GM18498 (cell line): ENCODE results near the gene PABPN1.
"Not testable (repeated sequence)": the region's sequence is repeated elsewhere in the genome, so short reads cannot be mapped to it uniquely, and the experiment has no call there.

Experiments used
- ATAC-seq: cut with Tn5 transposase; IDR thresholded peaks from one replicate; pipeline ENCODE4 v1.9.1; 2021; ENCODE audit warnings: mild to moderate bottlenecking, moderate library complexity; ENCODE audit not compliant: unreplicated experiment

Gene PABPN1

DNA sequence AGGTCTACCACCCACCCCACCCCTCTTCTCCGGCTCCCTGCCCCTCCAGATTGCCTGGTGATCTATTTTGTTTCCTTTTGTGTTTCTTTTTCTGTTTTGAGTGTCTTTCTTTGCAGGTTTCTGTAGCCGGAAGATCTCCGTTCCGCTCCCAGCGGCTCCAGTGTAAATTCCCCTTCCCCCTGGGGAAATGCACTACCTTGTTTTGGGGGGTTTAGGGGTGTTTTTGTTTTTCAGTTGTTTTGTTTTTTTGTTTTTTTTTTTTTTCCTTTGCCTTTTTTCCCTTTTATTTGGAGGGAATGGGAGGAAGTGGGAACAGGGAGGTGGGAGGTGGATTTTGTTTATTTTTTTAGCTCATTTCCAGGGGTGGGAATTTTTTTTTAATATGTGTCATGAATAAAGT lies 4.5 kb downstream of the PABPN1 start:
- ATAC-seq, result not testable (repeated sequence)

DNA sequence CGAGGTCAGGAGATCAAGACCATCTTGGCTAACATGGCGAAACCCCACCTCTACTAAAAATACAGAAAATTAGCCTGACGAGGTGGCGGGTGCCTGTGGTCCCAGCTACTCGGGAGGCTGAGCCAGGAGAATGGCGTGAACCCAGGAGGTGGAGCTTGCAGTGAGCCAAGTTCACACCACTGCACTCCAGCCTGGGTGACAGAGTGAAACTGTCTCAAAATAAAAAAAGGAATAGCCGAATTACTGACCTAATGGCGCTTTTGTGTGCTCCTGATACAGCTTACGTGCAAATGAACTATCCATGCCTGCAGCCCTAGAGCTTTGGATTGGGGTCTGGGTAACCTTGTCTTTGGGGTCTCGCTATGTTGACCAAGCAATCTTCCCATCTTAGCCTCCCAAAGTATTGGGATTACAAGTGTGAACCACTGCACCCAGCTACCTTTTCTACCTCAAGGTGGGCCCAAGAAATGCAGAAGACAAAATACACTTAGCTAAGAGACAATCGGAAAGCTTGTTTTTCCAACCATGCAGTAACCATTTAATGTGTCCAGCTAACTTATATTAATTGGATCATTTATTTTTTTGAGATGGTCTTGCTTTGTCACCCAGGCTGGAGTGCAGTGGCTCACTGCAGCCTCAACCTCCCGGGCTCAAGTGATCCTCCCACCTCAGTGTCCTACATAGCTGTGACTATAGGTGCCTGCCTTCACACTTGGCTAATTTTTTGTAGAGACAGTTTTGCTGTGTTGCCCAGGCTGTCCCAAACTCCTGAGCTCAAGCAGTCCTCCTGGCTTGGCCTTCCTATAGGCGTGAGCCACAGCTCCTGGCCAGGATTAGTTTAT lies 5.5 kb downstream of the PABPN1 start:
- no peak for ATAC-seq

DNA sequence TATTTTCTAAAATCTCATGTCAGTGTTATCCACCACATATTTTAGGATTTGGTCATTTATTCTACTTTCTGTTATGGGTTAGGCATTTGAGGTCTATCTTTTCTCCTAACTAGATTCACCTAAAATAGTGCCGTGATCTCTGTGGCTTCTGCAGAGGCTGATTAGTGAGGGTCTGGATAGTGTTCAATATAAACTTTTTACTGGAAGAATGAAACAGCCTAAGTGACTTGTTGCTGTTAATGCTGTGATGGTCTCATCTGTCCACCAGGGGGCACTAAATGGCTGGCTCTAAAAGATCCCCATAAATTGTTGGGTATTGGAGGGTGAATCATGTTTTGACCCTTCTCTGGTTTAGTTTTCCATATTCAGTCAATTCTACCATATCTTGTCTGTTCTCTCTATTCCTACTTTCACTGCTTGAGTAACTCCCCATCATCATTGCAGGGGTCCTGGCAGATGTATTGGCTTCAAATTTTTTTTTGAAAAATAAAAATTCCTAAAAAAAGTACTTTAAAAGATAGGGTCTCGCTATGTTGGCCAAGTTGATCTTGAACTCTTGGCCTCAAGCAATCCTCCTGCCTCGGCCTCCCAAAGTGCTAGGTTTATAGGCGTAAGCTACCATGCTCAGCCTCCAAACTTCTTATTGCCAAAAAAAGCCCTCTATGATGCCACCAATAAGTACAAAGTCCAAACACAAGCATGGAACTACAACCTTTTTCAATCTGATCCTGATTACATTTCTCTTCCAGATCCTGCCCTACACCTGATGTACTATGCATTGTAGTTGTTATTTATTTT lies 6.9 kb downstream of the PABPN1 start:
- ATAC-seq, result no peak

DNA sequence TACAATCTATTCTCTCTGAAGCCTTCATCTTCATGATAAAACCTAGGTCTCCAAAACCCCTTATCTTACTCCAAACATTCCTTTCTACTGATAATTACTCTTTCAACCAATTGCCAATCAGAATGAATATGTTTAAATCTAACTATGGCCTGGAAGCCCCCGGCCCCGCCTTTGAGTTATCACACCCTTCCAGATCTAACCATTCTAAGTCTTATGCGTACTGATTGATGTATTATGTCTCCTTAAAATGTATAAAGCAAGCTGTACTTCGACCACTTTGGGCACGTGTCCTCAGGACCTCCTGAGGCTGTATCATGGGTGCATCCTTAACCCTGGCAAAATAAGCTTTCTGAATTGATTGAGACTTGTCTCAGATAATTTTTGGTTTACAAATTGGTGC lies 14.4 kb downstream of the PABPN1 start:
- no peak for ATAC-seq

DNA sequence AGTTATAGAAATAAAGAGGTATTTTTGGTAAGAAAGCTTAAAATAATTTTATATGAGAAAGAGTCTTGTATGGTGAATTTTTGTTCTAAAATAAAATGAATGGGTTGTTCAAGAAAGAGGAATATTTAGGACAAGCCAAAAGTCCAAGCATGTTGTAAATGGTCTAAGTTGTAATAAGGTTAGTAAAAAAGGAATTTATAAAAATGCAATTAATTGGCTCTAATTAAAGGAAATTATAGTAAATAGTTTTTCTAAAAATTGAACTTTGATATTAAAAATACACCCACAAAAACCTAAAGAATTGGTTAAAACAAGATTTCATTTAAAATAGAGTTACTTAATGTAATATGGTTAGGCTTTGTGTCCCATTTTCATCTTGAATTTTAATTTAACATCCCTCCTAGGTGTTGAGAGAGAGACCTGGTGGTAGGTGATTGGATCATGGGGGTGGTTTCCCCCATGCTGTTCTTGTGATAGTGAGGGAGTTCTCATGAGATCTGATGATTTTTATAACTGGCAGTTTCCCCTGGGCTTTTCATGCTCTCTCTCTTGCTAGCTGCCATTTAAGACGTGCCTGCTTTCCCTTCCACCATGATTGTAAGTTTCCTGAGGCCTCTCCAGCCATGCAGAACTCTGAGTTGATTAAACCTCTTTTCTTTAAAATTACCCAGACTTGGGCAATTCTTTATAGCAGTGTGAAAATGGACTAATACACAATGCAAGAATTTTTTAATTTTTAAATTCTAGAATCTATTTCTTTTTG lies 18.4 kb downstream of the PABPN1 start:
- no peak for ATAC-seq

DNA sequence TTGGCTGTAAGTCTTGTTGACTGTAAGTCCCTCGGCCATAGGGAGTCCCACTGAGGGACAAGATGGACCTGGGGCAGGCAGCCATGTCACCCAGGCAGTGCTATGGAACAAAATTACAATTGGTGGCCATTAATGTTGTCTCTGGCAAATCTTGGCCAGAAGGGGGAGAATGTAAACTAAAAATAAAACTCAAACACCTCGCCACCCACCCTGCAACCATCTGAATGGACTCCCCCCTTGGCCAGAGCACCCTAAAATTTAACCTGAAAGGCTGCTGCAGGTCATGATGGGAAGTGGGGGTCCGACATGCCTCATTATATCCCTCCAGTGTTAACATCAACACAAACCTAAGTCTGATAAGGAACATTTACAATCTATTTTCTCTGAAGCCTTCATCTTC lies 23.2 kb downstream of the PABPN1 start:
- no peak for ATAC-seq

DNA sequence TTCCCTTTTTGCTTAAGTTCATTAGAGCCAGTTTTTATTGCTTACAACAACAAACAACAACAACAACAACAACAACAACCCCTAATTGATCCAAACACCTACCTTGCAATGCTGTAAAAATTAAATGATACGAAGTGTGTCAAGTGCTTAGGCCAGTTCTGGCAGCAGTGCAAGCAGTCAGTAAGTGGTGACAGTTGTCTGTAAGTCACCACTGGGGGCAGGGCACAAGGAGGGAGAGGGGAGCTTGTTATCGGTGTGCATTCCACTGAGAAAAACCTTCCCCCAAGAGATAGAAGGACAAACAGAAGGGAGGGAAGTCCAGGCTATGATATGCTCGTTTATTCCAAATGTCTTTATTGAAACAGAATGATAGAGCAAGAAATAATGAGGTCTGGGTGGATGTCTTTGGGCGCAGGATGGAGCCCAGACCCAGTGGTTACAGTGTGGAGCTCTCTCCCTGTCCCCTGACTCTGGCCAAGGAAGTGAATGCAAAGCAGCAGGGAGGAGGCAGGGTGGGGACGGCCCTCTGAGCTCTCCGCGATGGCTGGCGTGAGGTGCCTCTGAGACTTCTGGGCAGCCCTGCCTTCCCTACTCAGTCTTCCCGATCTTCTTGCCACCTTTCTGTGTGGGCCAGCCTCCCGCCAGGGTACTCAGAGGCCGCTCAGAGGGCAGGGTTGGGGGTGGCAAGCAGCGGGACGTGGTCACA lies 24.9 kb downstream of the PABPN1 start:
- no peak for ATAC-seq

DNA sequence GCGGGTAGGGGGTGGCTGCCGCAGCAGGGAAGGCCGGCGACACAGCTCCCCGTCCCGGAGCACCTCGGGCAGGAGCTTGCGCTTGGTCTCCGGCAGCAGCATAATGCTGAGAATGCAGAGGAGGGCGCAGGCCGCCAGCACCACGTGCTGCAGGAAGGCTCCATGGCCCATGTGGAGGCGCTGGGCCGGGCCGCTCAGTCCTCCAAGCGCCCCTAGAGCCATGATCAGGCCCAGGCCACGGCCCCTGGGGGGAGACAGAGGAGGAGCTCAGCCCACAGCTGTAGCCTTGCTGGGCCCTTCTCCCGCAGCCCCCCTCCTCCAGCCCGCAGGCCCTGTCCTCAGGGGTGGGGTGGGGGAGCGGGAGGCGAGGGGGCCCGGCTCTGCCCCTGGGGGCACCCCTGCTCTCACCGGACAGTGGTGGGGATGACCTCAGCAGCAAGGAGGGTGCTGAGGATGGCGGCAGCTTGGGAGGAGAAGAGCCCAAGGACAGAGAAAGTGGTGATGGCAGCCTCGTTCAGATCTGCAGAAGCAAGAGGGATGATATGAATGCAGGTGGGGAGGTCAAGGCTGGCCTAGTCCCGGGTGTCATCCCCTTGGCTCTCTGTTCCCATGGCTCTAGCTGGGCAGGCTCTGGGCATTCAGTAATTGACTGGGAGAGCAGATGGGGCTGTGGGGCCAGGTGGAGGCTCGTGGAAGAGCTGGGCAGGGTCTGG lies 25.6 kb downstream of the PABPN1 start:
- no peak for ATAC-seq

DNA sequence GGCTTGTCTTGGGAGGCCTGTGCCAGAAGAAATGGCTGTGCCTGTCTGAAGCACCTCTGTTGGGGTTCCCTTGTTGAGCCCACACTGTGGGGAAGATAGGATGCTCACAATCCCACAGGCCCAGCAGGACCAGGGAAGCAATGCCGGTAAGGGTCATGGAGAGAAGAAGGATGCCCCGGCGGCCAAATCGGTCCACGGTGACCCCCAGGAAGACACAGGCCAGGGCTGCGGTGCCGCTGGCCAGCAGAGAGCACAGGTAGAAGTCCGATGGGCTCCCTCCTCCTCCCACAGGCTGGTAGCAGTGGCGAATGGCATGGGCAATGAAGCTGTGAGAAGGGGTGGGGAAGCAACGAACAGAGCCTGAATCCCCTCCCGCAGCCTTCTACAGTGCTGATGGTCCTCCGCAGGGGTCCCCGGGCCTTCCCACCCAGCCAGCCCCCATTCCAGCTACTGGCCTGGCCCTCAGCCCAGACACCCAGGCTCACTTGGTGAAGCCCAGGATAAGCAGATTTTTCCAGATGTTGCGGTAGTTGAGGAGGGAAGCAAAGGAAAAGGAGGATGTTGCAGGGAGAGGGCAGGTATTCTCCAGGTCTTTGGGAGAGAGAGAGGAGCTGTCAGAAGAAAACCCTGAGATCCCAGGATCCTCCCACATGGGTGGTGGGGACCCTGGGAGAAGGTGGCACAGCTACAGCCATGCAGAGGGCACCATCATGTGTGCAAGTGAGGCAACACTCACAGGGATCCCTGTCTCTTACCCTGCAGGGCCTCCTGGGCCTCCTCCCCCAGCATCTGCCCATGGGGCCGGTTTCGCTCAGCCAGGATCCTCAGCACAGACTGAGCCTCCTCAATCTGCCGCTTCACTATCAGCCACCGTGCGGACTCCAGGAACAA lies 26.4 kb downstream of the PABPN1 start:
- ATAC-seq, result no peak

DNA sequence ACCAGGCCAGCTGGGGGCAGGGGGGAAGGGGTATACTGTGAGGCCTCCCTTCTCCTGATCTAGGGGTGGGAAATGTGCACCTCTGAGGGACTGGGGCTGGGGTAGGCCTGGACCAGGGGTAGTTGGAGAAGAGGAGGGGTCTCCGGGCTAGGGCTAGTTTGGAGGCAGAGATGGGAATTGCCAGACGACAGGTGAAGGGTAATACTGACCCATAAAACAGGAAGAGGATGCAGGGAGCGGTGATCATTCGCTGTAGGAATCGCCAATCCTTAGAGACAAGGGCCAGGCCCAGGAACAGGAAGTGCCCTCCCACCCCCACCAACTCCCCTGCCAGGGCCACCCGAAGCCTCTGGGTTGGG lies 27.0 kb downstream of the PABPN1 start:
- no peak for ATAC-seq

DNA sequence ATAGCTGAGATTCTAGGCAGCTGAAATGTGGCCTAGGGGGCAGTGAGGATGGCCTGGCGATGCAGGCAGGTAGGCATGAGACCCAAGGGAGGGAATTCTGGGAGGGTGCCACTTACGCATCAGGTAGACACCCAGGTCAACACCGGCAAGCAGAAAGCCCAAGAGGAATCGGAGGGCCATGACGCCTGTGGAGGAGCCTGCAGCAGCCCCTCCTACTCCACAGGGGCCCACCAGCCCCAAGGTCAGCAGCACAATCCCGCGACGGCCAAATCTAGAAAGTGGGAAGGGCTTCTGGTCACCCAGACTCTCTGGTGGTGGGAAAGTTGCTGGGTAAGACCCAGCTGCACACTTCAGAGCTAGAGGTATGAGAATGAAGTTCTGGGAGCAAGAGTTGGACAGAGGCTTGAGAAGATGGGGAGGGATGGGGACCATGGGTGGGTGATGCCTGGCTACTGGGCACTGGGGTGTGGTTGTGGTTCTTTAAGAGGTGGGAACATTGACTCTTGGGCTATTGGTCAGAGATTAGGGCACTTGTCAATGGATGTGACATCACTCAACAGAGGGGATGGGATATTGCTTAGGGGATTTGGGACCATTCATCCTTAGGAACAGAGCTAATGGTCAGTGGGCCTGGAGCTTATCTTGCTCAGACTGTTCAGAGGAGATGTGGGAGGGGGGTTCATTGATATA lies 28.0 kb downstream of the PABPN1 start:
- ATAC-seq, result no peak

DNA sequence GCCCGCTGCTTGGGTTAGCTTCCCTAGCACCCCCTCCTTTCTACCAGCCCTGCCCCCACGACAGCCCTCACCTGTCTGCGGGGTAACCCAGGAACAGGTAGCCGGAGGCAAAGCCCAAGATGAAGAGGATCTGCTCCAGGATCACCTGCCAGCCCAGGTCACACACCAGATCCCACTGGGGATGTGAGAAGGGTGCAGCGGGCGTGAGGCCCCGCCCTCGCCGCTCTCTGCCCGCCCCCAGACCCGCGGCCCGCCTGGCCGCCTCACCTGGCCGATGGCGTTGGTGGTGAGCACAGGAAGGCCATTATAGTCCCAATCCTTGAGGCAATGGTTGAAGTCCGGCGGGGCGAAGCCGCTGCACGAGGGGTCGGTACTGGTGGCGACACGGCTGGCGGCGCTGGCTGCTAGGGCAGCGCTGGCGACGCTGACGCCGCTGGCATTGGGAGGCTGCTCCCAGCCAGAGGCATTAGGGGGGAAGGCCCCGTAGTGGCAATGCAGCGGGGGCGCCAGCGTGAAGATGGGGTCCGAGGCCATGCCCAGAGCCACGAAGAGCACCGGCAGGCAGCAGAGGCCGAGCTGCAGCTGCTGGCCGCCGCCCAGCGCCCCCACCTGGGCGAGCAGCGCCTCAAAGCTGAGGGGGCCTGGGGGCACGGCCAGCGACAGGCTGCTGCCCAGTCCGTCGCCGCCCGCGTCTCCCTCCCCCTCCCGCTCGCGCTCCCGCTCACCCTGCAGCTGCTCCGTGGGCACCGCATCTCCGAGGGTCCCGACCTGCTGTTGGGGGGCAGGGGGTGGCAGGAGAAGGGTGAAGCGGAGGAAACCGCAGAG lies 30.6 kb downstream of the PABPN1 start:
- ATAC-seq, result no peak

DNA sequence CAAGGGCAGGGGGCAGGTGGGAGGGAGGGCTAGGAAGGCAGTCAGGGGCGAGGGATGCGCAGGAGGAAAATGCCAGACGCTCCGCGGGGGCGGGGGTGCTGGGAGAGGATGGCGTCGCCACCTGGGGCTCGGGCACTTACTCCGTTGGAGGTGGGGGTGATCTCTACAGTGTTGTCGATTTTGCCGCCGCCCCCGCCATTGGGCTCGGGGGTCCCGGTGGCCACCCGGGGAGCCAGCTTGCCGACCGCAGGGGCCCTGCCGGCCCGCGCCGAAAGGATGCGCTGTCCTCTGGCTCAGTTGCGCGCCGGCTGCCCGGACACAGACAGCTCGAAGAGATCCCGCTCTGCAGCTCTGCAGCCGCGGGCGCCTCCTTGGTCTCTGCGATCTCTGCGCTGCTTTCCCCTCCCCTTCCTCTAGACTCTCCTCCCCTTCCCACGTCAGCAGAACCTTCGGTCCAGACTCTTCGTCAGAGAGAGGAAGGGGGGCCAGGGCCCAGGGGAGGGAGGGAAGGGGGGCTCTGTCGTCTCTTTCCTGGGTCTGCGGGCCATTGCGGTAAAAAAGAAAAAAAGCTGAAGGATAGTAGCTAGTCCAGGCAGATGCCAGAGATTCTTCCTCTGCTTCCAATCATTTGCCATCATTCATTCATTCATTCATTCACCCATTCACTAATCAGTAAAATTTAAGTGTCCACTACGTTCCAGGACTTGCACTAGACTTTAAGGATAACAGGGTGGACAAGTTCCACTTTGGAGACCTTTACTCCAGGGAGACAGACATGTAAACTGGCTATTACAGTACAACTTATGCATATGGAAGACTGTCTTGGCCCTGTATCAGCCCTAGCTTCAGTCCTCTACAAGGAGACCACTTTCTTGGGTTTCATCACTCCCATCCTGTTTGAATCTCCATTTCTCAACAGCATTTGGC lies 31.5 kb downstream of the PABPN1 start, which contains the start of gene SLC22A17:
TSS of gene SLC22A17 (minus strand) at position 382 of the 927 bp plus-strand sequence.
- ATAC-seq, result no peak

DNA sequence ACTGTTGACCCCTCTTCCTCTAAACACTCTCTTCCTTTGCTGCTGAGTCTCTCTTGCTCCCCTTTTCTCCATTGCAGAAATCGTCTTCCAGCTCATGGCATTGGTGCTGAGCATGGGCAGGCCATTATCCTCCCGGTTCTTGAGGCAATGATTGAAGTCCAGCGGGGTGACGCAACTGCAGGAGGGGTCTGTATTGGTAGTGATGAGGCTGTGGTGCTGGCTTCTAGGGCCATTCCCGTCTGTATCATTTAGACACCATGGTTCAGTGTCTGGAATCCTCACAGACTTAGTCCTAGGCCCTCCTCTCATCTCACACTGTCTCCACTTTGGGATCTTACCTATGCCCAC lies 32.1 kb downstream of the PABPN1 start:
- no peak for ATAC-seq

DNA sequence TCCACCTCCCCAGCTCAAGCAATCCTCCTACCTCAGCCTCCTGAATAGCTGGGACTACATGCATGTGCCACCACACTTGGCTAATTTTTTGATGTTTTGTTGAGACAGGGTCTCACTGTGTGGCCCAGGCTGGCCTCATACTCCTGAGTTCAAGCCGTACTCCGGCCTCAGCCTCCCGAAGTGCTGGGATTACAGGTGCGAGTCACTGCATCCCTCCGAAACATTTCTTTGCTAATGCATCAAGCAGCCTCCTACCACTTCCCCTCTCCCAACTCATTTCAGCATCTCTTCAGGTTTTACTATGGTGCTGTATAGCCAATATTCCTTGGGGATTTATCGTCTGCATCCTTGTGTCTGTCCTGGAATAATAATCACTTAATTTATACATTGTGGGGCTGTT lies 33.7 kb downstream of the PABPN1 start:
- ATAC-seq, result no peak

DNA sequence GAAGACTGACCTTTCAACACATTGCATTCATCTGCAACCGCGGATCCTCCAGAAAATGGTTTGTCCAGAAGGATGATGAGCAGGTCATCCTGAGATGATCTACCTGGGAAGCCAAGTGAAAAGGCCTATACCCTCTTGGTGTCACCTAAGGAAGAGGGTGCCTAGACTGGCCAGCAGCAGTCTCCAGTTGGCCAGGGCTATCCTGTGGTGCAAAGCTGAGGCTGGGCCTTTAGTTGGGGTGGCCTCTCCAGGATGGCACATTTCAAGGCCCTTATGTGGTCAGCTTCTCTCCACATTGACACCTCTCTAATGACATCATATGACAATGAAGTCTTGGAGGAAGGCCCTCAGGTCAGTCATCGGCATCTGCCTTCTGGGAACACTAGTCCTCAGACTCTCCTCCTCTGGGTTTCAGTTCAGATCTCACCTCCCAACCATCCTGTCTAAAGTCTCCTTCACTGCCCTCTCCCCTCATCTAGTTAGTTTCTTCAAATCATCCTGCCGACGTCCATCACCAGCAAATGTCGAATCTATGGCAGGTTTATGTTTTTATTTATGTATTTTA lies 34.7 kb downstream of the PABPN1 start:
- no peak for ATAC-seq
